HEK293T (cell line): ENCODE data around the gene PRKAG2.

Experiments
- ARNT ChIP-seq: fragments of 450-650 bp; IDR thresholded peaks from 2 replicates; pipeline ENCODE4 v1.6.1; 2017; ENCODE audit warnings: mild to moderate bottlenecking
- CTBP1 ChIP-seq: fragments of 450-650 bp; IDR thresholded peaks from 2 replicates; pipeline ENCODE4 v1.6.1; 2016; ENCODE audit warnings: borderline replicate concordance
- ELF4 ChIP-seq: fragments of 450-650 bp; IDR thresholded peaks from 2 replicates; pipeline ENCODE4 v1.6.1; 2017; ENCODE audit warnings: antibody characterized with exemption
- FOXK2 ChIP-seq: fragments of 450-650 bp; IDR thresholded peaks from 2 replicates; pipeline ENCODE4 v1.6.1; 2016; ENCODE audit warnings: mild to moderate bottlenecking
- HDGF ChIP-seq: fragments of 450-650 bp; IDR thresholded peaks from 2 replicates; pipeline ENCODE4 v1.6.1; 2017; ENCODE audit warnings: antibody characterized with exemption, borderline replicate concordance
- PKNOX1 ChIP-seq: fragments of 450-650 bp; IDR thresholded peaks from 2 replicates; pipeline ENCODE4 v1.6.1; 2016
- SP1 ChIP-seq: fragments of 450-650 bp; IDR thresholded peaks from 2 replicates; pipeline ENCODE4 v1.6.1; 2017
- TARDBP ChIP-seq: fragments of 450-650 bp; IDR thresholded peaks from 2 replicates; pipeline ENCODE4 v1.6.1; 2016
- ZNF384 ChIP-seq: fragments of 450-650 bp; IDR thresholded peaks from 2 replicates; pipeline ENCODE4 v1.6.1; 2016

GRCh38 chr7:151672716-151673115 is 204.2 kb downstream of the PRKAG2 start:
- no peak for TF ChIP-seq PKNOX1
- TF ChIP-seq CTBP1, result no peak
- no peak for TF ChIP-seq ZNF384
- no peak for TF ChIP-seq SP1
- no peak for TF ChIP-seq TARDBP
- no peak for TF ChIP-seq HDGF
- no peak for TF ChIP-seq FOXK2
- no peak for TF ChIP-seq ELF4
- no peak for TF ChIP-seq ARNT
